Measurements from ENCODE around the gene REM2. TPM values are rescaled to one million over a fixed set of nuclear protein-coding genes. Genes with fewer than 3 reads are reported as not detected.

Gene REM2
- total RNA-seq, 1 experiment from 2014 or later = 0.06 TPM

DNA sequence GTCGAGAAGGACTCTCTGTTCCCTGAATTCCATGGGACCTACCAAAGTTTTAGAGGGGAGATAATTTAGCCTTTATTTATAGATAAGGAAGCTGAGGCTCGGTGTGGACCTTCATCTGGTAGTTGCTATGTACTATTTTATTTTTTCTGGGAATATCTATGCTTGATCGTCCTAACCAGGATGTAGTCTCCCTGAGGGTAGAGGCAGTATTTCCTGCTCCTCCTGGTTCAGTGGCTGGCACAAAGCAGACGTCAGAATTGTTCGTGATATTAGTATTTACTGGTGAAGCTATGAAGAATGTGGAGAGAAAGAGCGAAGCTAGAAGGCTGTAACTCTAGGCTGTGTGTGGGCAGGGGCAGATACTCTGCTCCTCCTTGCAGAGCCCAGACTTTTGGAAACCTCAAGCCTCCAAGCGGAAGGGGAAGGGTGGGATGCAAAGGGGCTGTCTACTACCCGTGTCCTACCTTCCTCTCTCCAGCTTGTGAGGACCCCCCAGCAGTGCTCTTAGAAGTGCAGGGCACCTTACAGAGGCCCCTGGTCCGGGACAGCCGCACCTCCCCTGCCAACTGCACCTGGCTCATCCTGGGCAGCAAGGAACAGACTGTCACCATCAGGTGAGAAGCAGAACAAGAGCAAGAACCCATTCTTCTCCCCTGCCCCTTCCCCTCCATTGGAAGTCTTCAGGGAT lies 10.0 kb upstream of the REM2 start:
- DNase-seq (ENCODE audit: low read depth) = no peak

DNA sequence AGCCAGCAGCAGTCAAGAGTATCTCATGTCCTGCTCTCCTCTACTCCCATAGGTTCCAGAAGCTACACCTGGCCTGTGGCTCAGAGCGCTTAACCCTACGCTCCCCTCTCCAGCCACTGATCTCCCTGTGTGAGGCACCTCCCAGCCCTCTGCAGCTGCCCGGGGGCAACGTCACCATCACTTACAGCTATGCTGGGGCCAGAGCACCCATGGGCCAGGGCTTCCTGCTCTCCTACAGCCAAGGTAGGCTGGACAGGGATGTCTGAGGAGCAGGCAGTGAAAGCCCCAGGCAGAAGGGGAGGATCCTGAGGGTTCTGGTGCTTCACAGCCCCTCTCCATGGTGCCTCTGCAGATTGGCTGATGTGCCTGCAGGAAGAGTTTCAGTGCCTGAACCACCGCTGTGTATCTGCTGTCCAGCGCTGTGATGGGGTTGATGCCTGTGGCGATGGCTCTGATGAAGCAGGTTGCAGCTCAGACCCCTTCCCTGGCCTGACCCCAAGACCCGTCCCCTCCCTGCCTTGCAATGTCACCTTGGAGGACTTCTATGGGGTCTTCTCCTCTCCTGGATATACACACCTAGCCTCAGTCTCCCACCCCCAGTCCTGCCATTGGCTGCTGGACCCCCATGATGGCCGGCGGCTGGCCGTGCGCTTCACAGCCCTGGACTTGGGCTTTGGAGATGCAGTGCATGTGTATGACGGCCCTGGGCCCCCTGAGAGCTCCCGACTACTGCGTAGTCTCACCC lies 7.8 kb upstream of the REM2 start:
- no peak for DNase-seq (ENCODE audit: low read depth)

DNA sequence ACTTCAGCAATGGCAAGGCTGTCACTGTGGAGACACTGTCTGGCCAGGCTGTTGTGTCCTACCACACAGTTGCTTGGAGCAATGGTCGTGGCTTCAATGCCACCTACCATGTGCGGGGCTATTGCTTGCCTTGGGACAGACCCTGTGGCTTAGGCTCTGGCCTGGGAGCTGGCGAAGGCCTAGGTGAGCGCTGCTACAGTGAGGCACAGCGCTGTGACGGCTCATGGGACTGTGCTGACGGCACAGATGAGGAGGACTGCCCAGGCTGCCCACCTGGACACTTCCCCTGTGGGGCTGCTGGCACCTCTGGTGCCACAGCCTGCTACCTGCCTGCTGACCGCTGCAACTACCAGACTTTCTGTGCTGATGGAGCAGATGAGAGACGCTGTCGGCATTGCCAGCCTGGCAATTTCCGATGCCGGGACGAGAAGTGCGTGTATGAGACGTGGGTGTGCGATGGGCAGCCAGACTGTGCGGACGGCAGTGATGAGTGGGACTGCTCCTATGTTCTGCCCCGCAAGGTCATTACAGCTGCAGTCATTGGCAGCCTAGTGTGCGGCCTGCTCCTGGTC lies 7.2 kb upstream of the REM2 start:
- DNase-seq (ENCODE audit: low read depth) = no peak

DNA sequence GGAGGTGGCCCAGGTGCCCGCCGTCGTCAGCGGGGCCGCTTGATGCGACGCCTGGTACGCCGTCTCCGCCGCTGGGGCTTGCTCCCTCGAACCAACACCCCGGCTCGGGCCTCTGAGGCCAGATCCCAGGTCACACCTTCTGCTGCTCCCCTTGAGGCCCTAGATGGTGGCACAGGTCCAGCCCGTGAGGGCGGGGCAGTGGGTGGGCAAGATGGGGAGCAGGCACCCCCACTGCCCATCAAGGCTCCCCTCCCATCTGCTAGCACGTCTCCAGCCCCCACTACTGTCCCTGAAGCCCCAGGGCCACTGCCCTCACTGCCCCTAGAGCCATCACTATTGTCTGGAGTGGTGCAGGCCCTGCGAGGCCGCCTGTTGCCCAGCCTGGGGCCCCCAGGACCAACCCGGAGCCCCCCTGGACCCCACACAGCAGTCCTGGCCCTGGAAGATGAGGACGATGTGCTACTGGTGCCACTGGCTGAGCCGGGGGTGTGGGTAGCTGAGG lies 6.0 kb upstream of the REM2 start:
- no peak for DNase-seq (ENCODE audit: low read depth)

DNA sequence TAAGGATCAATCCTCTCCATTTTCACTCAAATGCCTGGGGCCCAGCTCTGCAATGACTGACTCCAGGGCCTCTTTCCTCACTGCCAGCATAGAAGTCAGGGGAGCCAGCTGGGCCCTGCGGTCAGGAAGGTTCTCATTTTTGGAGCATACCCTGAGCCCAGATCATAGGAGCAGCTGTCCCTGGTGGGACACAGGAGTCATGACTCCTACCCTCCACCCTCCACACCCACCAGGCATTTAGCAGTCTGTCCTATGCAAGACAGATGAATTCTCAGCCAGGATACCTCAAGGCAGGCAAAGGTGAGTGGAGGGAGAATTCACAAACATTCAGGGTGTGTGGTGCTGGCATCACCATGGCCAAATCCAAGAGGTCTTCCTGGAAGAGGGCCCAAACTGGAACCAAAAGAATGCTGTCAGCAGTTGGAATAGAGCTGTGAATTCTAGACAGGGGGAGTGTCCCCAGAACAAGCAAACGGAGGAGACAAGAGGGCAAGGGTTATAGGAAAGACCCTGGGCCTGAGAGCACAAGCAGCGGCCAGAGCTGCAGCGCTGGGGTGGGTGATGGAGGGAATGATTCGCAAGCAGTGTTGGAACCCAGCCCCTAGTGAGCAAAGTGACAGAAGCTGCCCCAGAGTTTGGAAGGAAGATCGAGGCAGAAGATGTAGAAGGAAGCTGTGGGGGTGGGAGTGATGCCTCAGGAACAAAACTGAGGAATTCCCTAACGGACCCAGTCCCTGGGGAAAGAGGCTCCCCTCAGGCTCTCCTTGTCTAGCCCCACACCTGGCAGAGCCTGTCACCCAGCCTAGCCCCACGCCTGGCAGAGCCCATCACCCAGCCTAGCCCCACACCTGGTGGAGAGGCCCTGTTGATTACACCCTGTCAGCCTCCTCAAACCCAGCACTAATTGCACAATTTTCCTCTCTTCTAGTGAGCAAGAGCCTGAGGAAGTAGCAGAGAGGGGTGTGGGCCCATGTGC lies 4.5 kb upstream of the REM2 start:
- DNase-seq (ENCODE audit: low read depth) = peak; percentile 65

DNA sequence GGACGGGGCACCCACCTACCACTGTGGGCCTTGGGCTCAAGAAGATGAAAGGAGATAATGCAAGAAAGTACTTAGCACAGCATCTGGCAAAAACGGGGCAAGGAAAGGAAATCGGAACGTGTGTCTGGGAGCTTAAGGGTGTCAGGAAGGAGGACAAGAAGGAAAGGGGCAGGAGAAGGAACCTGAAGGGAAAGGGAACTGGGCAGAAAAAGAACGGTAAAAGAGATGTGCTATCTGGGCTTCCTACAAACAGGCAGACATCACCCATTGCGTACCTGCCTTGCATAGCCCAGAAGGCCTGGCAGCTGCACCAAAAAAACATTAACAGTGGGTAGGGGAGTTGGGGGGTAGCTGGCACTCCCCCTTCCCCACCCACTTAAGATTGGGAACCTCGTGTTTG lies 958 bp upstream of the REM2 start:
- no peak for DNase-seq (ENCODE audit: low read depth)

DNA sequence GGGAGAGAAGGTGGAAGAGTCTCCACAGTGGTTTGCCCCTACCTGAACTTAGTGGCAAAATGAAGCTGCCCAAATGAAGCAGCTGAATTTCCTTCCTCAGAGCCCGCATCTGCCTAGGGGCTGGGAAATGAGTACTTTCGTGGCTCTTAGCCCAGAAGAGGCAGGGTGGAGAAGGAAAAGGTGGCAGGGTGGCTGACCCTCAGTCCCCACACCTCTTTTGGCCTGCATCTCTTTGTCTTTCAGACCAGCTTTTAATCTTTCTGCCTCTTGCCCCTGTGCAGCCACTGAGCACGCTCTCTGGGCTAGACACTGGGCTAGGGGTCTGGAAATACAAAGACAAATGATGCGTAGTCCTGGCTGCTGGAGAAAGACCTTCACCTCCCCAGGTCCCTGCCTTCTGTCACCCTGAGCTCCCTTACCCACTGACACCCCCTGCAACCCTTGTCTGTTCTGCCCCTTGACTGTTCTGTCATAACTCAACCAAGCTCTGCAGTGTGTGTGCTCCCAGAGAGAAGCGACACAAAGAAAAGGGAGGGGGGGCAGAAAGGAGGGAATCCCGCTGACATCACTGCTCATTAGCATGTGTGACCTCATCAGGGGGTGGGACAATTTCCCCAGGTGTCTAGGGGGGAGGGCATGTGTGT lies 371 bp upstream of the REM2 start:
- DNase-seq (ENCODE audit: low read depth) = no peak

DNA sequence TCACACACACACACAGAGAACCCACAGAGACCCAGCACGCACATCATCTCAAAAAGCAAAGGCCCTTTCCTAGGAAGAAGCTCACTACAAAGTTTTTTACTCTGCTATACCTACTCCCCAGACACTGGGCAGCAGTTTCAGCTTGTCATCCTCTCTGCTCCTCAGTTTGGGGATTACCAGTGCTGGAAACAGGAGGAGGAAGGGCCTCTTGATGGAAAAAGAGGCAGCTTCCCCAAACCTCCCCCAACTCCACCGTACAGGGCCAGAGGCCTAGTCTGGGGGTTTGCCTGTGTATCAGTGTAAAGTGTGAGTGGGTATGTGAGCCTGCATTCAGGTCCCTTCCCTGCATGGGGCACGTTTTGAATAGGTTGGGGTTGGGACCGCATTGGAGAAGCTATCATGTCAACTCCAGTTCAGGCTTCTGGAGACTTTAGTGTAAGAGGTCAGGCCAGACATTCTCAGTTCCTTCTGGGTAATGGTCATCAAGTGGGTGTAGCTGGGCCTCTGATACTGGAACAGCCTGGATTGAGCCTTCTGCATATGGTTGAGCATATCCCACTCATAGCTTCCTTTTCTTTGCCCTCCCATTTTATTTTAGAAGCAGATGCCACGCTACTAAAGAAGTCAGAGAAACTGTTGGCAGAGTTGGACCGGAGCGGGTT lies 1.2 kb downstream of the REM2 start:
- DNase-seq (ENCODE audit: low read depth) = no peak

DNA sequence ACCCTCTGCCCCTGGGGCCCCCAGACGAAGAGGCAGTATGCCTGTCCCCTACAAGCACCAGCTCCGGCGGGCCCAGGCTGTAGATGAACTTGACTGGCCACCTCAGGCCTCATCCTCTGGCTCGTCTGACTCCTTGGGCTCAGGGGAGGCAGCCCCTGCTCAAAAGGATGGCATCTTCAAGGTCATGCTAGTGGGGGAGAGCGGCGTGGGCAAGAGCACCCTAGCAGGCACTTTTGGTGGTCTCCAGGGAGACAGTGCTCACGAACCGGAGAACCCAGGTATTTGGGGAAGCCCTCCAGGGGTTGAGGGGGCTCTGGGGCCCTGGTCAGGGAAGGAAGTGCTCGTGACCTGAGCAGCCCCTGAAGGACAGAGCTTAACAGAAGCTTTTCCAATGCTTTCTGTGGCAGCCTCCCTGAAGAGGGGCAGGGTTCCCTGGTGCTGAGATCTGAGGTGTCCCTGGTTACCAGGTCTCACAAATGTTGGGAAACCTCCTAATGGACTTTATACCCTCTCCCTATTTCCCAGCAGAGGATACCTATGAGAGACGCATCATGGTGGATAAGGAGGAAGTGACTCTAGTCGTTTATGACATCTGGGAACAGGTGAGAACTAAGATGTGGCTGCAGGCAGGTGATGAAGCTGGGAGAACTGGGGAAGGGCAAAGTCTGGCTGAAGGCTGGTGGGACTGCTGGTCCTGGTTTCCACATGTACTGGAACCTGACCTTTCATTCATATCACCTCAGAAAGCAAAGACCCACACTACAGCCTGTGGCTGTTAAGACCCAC lies 1.9 kb downstream of the REM2 start:
- DNase-seq (ENCODE audit: low read depth) = no peak

DNA sequence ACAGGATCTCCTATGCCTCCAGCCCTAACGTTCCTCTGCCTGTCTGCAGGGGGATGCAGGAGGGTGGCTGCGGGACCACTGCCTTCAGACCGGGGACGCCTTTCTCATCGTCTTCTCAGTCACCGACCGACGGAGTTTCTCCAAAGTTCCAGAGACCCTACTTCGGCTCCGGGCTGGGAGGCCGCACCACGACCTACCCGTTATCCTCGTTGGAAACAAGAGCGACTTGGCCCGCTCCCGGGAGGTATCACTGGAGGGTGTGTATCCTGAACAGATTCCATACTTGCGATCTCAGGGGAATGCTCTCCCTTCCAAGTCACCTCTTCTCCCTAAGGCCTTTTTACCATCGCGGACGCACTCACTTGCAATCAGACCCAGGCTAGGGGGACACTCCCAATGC lies 3.0 kb downstream of the REM2 start:
- no peak for DNase-seq (ENCODE audit: low read depth)

DNA sequence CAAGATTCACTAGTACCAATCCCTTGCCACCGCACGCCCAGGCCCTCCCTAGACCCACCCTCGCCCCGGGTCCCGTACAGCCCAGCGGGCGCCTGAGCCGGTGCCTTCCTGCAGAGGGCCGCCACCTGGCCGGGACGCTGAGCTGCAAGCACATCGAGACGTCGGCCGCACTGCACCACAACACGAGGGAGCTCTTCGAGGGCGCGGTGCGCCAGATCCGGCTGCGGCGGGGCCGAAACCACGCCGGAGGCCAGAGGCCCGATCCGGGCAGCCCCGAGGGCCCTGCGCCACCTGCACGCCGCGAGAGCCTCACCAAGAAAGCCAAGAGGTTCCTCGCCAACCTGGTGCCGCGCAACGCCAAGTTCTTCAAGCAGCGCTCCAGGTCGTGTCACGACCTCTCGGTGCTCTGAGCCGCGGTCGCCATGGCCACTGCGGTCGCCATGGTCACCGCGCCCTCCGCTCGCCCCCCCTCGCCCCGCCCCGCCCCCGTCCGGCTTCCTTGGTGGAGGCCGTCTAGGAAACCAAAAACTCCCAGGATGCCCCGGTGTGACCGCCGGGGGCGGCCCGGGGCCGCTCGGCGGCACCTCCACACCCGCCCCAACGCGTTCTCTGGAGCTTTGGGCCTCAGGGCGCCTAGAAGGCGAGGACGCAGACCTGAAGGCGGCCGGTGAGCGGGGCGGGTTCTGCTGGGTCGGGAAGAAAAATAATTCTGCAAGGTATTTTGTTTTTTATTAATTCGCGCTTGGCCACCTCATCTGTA lies 3.7 kb downstream of the REM2 start:
- DNase-seq (ENCODE audit: low read depth) = peak; percentile 63

DNA sequence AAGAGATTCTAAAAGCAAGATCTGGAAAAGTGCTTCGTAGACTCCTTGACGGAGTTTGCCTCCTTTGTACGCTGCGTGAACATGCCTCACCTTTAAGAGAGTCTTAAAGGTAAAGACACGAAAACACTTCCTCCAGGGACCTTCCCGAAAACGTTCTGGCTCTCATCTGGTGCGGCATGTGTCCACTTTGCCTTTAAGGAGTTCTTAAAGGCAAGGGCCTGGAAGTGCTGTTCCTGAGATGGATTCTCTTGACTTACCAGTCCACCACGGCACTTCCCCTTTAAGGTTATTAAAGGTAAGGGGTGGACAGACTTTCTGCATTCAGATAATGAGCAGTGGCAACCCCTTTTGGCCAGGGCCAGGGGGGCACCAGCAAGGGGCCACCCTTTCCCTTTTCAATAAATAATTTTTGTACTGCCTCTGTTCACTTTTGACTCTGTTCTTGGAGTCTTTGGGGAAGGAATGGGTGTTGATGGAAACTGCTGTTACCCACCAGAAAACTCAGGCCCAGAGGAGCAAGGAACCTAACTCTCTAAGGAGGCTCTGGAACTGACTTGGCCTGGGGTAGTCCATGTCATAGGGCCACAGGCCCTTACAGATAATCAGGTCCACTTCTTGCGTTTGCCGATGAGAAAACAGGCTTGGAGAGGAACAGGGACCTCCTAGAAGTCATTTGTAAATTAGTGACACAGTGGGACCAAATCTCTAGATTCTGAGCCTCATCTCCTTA lies 4.4 kb downstream of the REM2 start:
- peak; percentile 89 for DNase-seq (ENCODE audit: low read depth)

DNA sequence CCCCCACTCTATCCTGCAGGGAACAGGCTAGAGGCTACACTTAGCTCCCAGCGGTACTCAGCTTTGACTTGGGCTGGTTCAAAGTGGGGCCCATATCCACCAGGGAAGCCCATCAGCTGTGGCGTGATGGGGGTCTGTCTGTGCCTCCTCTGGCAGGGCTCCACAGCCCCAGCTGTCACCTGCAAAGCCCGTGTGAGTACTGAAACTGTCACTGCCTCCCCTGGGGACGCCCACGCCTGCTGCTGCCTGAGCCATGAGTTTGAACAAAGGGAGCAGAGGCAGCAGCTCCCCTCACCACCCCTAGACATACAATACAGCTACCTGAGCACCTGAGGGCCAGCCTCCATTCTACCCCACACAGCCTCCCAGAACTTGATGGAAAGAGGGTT lies 5.0 kb downstream of the REM2 start:
- no peak for DNase-seq (ENCODE audit: low read depth)

DNA sequence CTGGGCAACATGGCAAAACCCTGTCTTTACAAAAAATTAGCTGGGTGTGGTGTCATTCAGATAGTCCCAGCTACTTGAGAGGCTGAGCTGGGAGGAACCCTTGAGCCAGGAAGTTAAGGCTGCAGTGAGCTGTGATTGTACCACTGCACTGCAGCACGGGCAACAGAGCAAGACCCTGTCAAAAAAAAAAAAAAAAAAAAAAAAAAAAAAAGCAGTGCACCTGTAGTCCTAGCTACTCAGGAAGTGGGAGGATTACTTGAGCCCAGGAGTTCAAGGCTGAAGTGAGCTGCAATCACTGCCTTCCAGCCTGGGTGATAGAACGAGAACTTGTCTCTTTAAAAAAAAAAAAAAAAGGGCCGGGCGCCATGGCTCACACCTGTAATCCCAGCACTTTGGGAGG lies 5.6 kb downstream of the REM2 start:
- no peak for DNase-seq (ENCODE audit: low read depth)

DNA sequence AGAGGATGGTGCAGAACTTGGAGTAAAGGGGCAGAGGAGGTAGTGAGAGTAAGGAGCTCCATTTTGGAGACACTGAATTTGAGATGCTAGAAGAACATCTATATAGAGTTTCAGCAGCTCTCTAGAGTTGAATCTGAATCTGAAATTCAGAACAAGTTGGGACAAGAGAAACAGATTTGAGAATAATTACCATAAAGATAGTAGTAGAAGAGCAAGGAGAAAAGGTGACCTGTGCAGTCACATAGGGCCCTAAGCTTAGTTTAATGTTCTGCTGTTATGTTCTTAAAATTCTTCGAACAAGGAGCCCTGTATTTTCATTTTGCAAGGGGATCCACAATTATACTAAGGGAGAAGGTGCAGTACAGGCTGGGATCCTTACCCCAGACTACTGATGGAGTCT lies 7.4 kb downstream of the REM2 start:
- DNase-seq (ENCODE audit: low read depth) = no peak

DNA sequence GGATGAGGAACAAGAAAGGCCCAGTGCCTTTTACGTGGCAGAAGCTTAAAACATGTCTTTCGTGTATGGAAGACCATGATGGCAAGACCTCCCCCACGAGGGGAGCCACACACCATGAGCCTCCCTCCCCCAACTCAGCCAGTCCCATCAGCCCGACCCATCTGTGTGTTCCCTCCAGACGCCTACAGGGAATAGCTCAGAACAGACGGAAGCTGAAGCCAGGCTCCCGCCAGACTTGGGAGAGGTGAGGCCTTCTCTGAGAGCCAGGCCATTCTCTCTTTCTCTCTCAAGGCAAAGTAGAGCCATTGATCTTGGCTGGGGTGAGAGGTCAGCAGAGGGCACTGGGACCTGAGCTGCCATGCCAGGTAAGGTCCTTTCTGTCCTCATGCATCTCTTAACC lies 9.5 kb downstream of the REM2 start:
- no peak for DNase-seq (ENCODE audit: low read depth)

DNA sequence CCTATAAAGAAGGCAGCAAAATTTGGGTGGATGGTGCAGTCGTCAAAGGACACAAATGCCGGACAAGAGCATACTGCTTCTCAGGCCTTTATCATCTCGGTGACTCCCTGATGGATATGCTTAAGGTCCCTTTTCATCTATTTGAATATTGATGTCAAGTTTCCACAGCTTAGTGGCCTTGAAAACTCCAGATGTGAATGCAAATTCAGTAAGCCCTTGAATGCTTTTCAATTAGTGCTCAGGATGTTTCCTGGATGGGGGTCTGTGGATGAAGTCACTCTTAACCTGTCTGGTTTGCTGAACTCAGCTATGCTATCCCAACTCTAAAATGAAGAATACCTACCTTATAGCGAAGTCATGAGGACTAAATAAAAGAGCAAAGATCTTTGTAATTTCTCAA lies 10.7 kb downstream of the REM2 start:
- no peak for DNase-seq (ENCODE audit: low read depth)

DNA sequence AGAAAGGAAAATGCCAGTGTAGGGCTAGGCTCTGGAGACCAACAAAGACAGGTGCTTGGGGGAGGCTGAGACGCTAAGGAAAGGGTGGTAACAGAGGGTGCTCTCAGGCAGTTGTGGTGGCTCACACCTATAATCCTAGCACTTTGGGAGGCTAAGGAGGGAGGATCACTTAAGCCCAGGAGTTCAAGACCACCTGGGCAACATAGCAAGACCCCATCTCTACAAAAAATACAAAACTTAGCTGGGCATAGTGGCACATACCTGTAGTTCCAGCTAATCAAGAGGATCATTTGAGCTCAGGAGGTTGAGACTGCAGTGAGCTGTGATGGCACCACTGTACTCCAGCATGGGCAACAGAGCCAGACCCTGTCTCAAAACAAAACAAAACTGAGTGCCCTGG lies 12.4 kb downstream of the REM2 start:
- DNase-seq (ENCODE audit: low read depth) = no peak
